Measurements from ENCODE around the gene LY6G6F. TPM values are rescaled to one million over a fixed set of nuclear protein-coding genes. Genes with fewer than 3 reads are reported as not detected.
A peak's percentile ranks its signal among the peaks of the same experiment; 100 is the strongest.

LY6G6F gene
- total and polyA plus RNA-seq, 8 donors, result not detected

GRCh38 chr6:31720196-31720770 lies 13.6 kb downstream of the LY6G6F start:
- Histone ChIP-seq H3K36me3 (peaks cover 0 to 1% (median 0%) of the 10 kb centered on the region in 4 donors), H3K27ac (no peak overlapping the region), H3K4me1 (peaks cover 0 to 15% (median 12%) of the 10 kb centered on the region in 4 donors), H3K27me3 (no peaks in the 10 kb centered on the region), H3K4me3 (no peak overlapping the region), H3K9me3 (no peaks in the 10 kb centered on the region)
- peak in 1 of 2 donors; percentile 78 for DNase-seq
- WGBS, 5 donors, result 56 to 75% (median 59%) methylated on average over 5 of the region's 5 CpGs
- intact Hi-C loops (cut with DNase I; ENCODE audit: low total_unique reads), result no loop called here
- TF ChIP-seq CTCF (IDR thresholded peaks at IDR 0.05) (no peak), POLR2A (IDR thresholded peaks at IDR 0.05) (no peak)

GRCh38 chr6:31721351-31722020 lies 14.8 kb downstream of the LY6G6F start, which contains the start of gene LY6G6C:
Gene LY6G6C, minus strand, starts transcription at chr6:31721746. Its CDS starts 67 bp downstream, at chr6:31721679.
- 80 to 96% (median 89%) methylated on average over 4 of the region's 4 CpGs for WGBS, 5 donors
- DNase-seq, result no peak
- Histone ChIP-seq H3K4me1 (peaks cover 0 to 22% (median 12%) of the 10 kb centered on the region in 4 donors), H3K9me3 (no peaks in the 10 kb centered on the region), H3K4me3 (no peak within 1 kb of the TSS), H3K36me3 (peaks cover under 1 to 13% (median 11%) of the 10 kb centered on the region in 4 donors), H3K27me3 (no peaks in the 10 kb centered on the region), H3K27ac (no peak within 1 kb of the TSS)
- TF ChIP-seq CTCF (IDR thresholded peaks at IDR 0.05) (no peak), POLR2AphosphoS5 (IDR thresholded peaks at IDR 0.05) (no peak), EP300 (IDR thresholded peaks at IDR 0.05) (no peak), POLR2A (IDR thresholded peaks at IDR 0.05) (no peak)
- intact Hi-C loops (cut with DNase I; ENCODE audit: low total_unique reads), result no loop called here

GRCh38 chr6:31722173-31722572 lies 15.5 kb downstream of the LY6G6F start:
- intact Hi-C loops (cut with DNase I; ENCODE audit: low total_unique reads), result no loop called here
- Histone ChIP-seq H3K4me3 (no peak overlapping the region), H3K9me3 (no peaks in the 10 kb centered on the region), H3K27me3 (no peaks in the 10 kb centered on the region), H3K27ac (no peak overlapping the region), H3K36me3 (peaks cover 7 to 20% (median 18%) of the 10 kb centered on the region in 4 donors), H3K4me1 (peaks cover 0 to 29% (median 13%) of the 10 kb centered on the region in 4 donors)
- TF ChIP-seq EP300 (IDR thresholded peaks at IDR 0.05) (no peak), POLR2A (IDR thresholded peaks at IDR 0.05) (no peak), CTCF (IDR thresholded peaks at IDR 0.05) (no peak), POLR2AphosphoS5 (IDR thresholded peaks at IDR 0.05) (no peak)
- WGBS, 5 donors, result 82 to 92% (median 88%) methylated on average over 3 of the region's 3 CpGs
- DNase-seq, result no peak

GRCh38 chr6:31723245-31723979 lies 16.7 kb downstream of the LY6G6F start, which contains the start of gene MPIG6B:
Gene MPIG6B, plus strand, starts transcription at chr6:31723373. Its CDS starts 11 bp downstream, at chr6:31723384.
- no peak for DNase-seq
- Histone ChIP-seq H3K4me1 (peaks cover 5 to 34% (median 12%) of the 10 kb centered on the region in 4 donors), H3K9me3 (no peaks in the 10 kb centered on the region), H3K27ac (no peak within 1 kb of the TSS), H3K36me3 (peaks cover 10 to 32% (median 27%) of the 10 kb centered on the region in 4 donors), H3K4me3 (no peak within 1 kb of the TSS), H3K27me3 (no peaks in the 10 kb centered on the region)
- intact Hi-C loops (cut with DNase I; ENCODE audit: low total_unique reads), result no loop called here
- TF ChIP-seq POLR2AphosphoS5 (IDR thresholded peaks at IDR 0.05) (no peak), EP300 (IDR thresholded peaks at IDR 0.05) (no peak), CTCF (IDR thresholded peaks at IDR 0.05) (no peak), POLR2A (IDR thresholded peaks at IDR 0.05) (no peak)
- 76 to 83% (median 78%) methylated on average over 32 to 46 of the region's 46 CpGs for WGBS, 5 donors
